Thoracic aorta (tissue), 2 donors: Measurements from ENCODE around the gene HMGCL. TPM values are rescaled to one million over a fixed set of nuclear protein-coding genes. Genes with fewer than 3 reads are reported as not detected.
A peak's percentile ranks its signal among the peaks of the same experiment; 100 is the strongest.
"Not testable (repeated sequence)": the region's sequence is repeated elsewhere in the genome, so short reads cannot be mapped to it uniquely, and the experiment has no call there.

Experiments
- ATAC-seq: fragments of 150-250 bp; one replicate; pipeline ENCODE4 v1.8.0; 2017; ENCODE audit warnings: low read depth; ENCODE audit not compliant: insufficient number of reproducible peaks, low FRiP score
- DNase-seq: peaks from one replicate; pipeline ENCODE4 v3.0.0-alpha.2; 2020; ENCODE audit warnings: low spot score
- H3K27ac ChIP-seq, 2 donors: fragments of 200-600 bp; sonication (generic); 1 replicate in 1 of 2; 2 replicates in 1 of 2; pipeline ENCODE4 v1.5.1; 2016; ENCODE audit warnings: mild to moderate bottlenecking in 2 of 2, moderate library complexity in 2 of 2
- H3K27me3 ChIP-seq: fragments of 200-600 bp; sonication (generic); replicated peaks from 2 replicates; pipeline ENCODE4 v1.6.0; 2016; ENCODE audit warnings: mild to moderate bottlenecking; ENCODE audit not compliant: insufficient read depth
- H3K36me3 ChIP-seq: fragments of 200-600 bp; sonication (generic); one replicate; pipeline ENCODE4 v1.5.1; 2016
- H3K4me1 ChIP-seq, 2 donors: fragments of 200-600 bp; sonication (generic); 1 replicate in 1 of 2; 2 replicates in 1 of 2; pipeline versions ENCODE4 v1.5.1 to v1.6.0; 2016; ENCODE audit warnings: low read depth in 2 of 2, mild to moderate bottlenecking in 1 of 2; ENCODE audit not compliant: control insufficient read depth in 1 of 2
- H3K4me3 ChIP-seq: fragments of 200-600 bp; sonication (generic); 2 replicates; pipeline ENCODE4 v1.5.1; 2016; ENCODE audit warnings: mild to moderate bottlenecking
- H3K9me3 ChIP-seq: fragments of 200-600 bp; sonication (generic); 2 replicates; pipeline ENCODE4 v1.5.1; 2016
- total RNA-seq, 2 donors: library from RNA; depleted of rRNA; stranded (reverse); fragments of >200 nt; gene quantifications; one replicate each; pipeline versions ENCODE4 v1.1.0 to v1.2.3, GENCODE V29; 2016
- TF ChIP-seq, protein P1 (sequence below): fragments of 200-600 bp; sonication (generic); IDR thresholded peaks from one replicate; pipeline ENCODE4 v1.5.1; 2019; ENCODE audit warnings: antibody characterized with exemption

The HMGCL gene
- total RNA-seq, 2 donors from 2014 or later, result 27.6 to 31.7 TPM

DNA sequence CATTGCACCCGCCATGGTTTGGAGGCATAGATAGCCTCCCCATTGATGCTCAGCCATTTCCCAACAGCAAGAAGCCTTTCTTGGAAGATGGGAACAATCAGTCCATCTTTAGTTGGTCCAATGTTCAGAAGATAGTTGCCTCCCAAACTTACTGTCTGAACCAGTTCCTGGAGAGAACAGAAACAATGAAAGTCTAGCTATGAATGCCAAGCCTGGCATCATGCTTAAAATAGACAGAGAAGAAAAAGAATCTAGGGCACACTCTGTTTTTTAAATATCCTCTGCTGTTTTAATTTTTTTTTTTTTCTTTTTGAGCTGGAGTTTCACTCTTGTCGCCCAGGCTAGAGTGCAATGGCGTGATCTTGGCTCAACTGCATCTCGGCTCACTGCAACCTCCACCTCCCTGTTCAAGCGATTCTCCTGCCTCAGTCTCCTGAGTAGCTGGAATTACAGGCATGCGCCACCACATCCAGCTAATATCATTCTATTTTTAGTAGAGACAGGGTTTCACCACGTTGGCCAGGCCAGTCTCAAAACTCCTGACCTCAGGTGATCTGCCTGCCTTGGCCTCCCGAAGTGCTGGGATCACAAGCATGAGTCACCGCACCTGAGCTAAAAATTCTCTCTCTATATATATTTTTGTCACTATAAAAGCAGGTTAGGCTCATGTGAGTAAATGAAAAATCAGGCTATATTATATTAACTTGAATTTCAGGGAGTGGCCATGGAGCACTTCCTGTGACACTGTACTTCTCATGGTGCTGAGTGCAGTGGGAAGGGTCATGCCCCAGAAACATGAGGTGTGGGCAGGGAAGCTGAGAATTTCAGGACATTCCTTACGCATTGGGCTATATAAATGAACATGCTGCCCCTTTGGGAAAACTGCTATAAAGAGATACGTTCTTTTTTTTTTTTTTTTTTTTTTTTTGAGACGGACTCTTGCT, 23.7 kb upstream of the HMGCL start:
- Histone ChIP-seq H3K4me3 (peak overlapping the region; percentile 14), H3K27ac (peak overlapping the region in 1 of 2 donors; percentile 44), H3K9me3 (no peaks in the 10 kb centered on the region), H3K27me3 (no peaks in the 10 kb centered on the region), H3K36me3 (peaks cover 12% of the 10 kb centered on the region), H3K4me1 (peaks cover 0 to 9% of the 10 kb centered on the region in 2 donors)
- DNase-seq, result no peak
- no peak for ATAC-seq
- TF ChIP-seq, protein P1, sequence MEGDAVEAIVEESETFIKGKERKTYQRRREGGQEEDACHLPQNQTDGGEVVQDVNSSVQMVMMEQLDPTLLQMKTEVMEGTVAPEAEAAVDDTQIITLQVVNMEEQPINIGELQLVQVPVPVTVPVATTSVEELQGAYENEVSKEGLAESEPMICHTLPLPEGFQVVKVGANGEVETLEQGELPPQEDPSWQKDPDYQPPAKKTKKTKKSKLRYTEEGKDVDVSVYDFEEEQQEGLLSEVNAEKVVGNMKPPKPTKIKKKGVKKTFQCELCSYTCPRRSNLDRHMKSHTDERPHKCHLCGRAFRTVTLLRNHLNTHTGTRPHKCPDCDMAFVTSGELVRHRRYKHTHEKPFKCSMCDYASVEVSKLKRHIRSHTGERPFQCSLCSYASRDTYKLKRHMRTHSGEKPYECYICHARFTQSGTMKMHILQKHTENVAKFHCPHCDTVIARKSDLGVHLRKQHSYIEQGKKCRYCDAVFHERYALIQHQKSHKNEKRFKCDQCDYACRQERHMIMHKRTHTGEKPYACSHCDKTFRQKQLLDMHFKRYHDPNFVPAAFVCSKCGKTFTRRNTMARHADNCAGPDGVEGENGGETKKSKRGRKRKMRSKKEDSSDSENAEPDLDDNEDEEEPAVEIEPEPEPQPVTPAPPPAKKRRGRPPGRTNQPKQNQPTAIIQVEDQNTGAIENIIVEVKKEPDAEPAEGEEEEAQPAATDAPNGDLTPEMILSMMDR, result no peak

DNA sequence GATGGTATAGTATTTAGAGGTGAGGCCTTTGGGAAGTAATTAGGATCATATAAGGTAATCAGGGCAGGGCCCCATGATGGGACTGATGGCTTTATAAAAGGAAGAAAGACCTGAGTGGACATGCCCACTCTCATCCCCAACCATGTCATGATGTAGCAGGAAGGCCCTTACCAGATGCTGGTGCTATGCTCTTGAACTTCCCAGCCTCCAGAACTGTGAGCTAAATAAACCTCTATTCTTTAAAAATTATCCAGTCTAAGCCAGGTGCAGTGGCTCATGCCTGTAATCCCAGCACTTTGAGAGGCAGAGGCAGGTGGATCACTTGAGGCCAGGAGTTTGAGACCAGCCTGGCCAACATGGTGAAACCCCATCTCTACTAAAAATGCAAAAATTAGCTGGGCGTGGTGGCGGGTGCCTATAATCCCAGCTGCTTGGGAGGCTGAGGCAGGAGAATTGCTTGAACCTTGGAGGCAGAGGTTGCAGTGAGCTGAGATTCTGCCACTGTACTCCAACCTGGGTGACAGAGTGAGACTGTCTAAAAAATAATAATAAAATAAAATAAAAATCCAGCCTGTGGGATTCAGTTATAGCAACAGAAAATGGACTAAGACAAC, 22.4 kb upstream of the HMGCL start:
- DNase-seq, ATAC-seq, H3K9me3 ChIP-seq, H3K27me3 ChIP-seq, H3K27ac ChIP-seq, H3K4me1 ChIP-seq, H3K4me3 ChIP-seq: not testable (repeated sequence)
- H3K36me3 ChIP-seq, result peaks cover 12% of the 10 kb centered on the region

DNA sequence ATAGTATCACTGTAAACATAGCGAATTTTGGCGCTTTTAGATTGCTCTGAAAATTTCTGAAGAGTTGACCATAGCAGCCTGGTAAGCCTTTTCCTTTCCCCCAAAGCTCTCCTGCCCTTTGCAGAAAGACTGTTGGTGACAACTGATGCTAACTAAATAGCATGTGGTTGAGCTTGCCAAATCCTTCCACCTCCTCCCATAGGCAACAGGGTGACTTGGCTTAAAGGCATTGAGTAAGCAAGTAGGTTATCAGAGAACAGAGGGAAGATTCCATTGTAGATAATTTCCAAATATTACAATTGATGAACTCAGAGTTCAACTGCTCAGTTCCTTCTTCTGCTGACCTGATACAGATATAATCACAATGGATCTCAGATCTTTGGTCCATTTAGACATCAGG, 19.9 kb upstream of the HMGCL start:
- Histone ChIP-seq H3K27ac (no peak overlapping the region), H3K4me3 (no peak overlapping the region), H3K36me3 (peaks cover 12% of the 10 kb centered on the region), H3K27me3 (no peaks in the 10 kb centered on the region), H3K4me1 (peaks cover 0 to 9% of the 10 kb centered on the region in 2 donors), H3K9me3 (no peaks in the 10 kb centered on the region)
- DNase-seq (no peak), ATAC-seq (no peak)
- TF ChIP-seq, protein P1, result no peak

DNA sequence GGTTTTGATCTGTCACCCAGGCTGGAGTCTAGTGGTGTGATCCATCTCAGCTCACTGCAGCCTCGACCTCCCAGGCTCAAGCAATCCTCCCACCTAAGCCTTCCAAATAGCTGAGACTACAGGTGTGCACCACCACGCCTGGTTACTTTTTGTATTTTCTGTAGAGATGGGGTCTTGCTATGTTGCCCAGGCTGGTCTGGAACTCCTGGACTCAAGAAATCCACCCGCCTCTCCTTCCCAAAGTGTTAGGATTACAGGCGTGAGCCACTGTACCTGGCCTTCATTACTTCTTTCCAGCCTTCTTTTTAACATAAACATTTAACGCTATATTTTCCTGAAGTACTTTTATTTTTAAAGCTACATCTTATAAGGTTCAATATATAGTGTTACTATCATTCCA, 18.4 kb upstream of the HMGCL start:
- Histone ChIP-seq H3K27me3 (no peaks in the 10 kb centered on the region), H3K4me1 (peaks cover 0 to 1% of the 10 kb centered on the region in 2 donors), H3K4me3 (no peak overlapping the region), H3K36me3 (peaks cover 12% of the 10 kb centered on the region), H3K9me3 (no peaks in the 10 kb centered on the region), H3K27ac (no peak overlapping the region)
- ATAC-seq, result no peak
- no peak for DNase-seq
- TF ChIP-seq, protein P1, result no peak

DNA sequence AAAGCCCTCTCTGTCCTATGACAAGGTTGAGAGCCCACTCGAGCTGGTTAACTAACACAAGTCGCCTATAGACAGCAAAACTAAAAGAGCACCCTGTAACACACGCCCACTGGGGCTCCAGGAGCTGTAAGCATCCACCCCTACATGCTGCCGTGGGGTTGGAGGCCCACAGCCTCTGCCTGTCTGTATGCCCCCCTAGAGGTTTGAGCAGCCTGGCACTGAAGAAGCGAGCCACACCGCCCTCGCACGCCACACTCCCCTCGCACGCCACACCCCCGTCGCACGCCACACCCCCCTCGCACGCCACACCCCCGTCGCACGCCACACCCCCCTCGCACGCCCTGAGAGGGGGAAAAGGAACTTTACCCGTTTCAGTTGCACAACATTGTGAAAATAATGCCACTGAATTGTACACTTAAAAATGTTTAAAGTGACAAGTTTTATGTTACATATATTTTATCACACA, 13.2 kb upstream of the HMGCL start:
- ATAC-seq, result peak; percentile 69
- H3K4me1 ChIP-seq, result peaks cover 4 to 5% of the 10 kb centered on the region in 2 donors
- DNase-seq, result peak; percentile 7
- TF ChIP-seq, protein P1, result no peak
- H3K9me3 ChIP-seq, result no peaks in the 10 kb centered on the region
- H3K27ac ChIP-seq, result no peak overlapping the region
- H3K27me3 ChIP-seq, result no peaks in the 10 kb centered on the region
- H3K36me3 ChIP-seq, result no peaks in the 10 kb centered on the region
- peak overlapping the region; percentile 68 for H3K4me3 ChIP-seq
